Measurements from ENCODE around the gene MAGEB6. TPM values are rescaled to one million over a fixed set of nuclear protein-coding genes. Genes with fewer than 3 reads are reported as not detected.

The MAGEB6 gene
- total RNA-seq: not detected

GRCh38 chrX:26192204-26192603 is at the start of gene MAGEB6:
Gene MAGEB6, plus strand, starts transcription at chrX:26192440. Its CDS starts 1,407 bp downstream, at chrX:26193847.

GRCh38 chrX:26160301-26160700 is 31.9 kb upstream of the MAGEB6 start, which contains the start of gene MAGEB6B:
Gene MAGEB6B, plus strand, starts transcription at chrX:26160601. Its CDS starts 0 bp downstream, at chrX:26160601.

GRCh38 chrX:26215869-26216268 is 23.6 kb downstream of the MAGEB6 start, which contains the start of gene MAGEB5:
Gene MAGEB5, plus strand, starts transcription at chrX:26216169. Its CDS starts 1,133 bp downstream, at chrX:26217302.

Other genes with a start within 250 kb of the MAGEB6 start
- gene MAGEB18, start 54.1 kb upstream of the MAGEB6 start, total RNA-seq: not detected
- not detected for gene MAGEB6B, start 31.8 kb upstream of the MAGEB6 start, total RNA-seq
- not detected for gene MAGEB5, start 23.7 kb downstream of the MAGEB6 start, total RNA-seq